Endothelial cell of hepatic sinusoid (primary cell): ENCODE results near the gene GPR137B.

Source experiments
- in situ Hi-C: cut with HindIII; loops from 2 replicates; pipeline ENCODE4 v1.10.0; 2017; ENCODE audit warnings: low sequenced_read_pairs

GPR137B gene

GRCh38 chr1:236141447-236142252 lies 689 bp upstream of the GPR137B start:
- in situ Hi-C loops = no loop called here

GRCh38 chr1:236143104-236143948 lies 987 bp downstream of the GPR137B start:
- in situ Hi-C loops = no loop called here

- in situ Hi-C loops = no loop called here
Measured at GRCh38 chr1:236144033-236144432, 1.7 kb downstream of the GPR137B start.

- in situ Hi-C loops = no loop called here
Measured at GRCh38 chr1:236144446-236145150, 2.3 kb downstream of the GPR137B start.

GRCh38 chr1:236147068-236147467 lies 4.7 kb downstream of the GPR137B start:
- in situ Hi-C loops = no loop called here

- in situ Hi-C loops = no loop called here
Measured at GRCh38 chr1:236147521-236148469, 5.5 kb downstream of the GPR137B start.

- in situ Hi-C loops = no loop called here
Measured at GRCh38 chr1:236148470-236148845, 6.1 kb downstream of the GPR137B start.

GRCh38 chr1:236149003-236149595 lies 6.8 kb downstream of the GPR137B start:
- in situ Hi-C loops = no loop called here

- in situ Hi-C loops = no loop called here
Measured at GRCh38 chr1:236149696-236150228, 7.4 kb downstream of the GPR137B start.

GRCh38 chr1:236150311-236150955 lies 8.1 kb downstream of the GPR137B start:
- in situ Hi-C loops = no loop called here

- in situ Hi-C loops = no loop called here
Measured at GRCh38 chr1:236150986-236151385, 8.6 kb downstream of the GPR137B start.

- in situ Hi-C loops = no loop called here
Measured at GRCh38 chr1:236151739-236152424, 9.5 kb downstream of the GPR137B start.

GRCh38 chr1:236154126-236154525 lies 11.8 kb downstream of the GPR137B start:
- in situ Hi-C loops = no loop called here

- in situ Hi-C loops = no loop called here
Measured at GRCh38 chr1:236154671-236155398, 12.5 kb downstream of the GPR137B start.

GRCh38 chr1:236155399-236155767 lies 13.0 kb downstream of the GPR137B start:
- in situ Hi-C loops = no loop called here

- in situ Hi-C loops = no loop called here
Measured at GRCh38 chr1:236155841-236156503, 13.6 kb downstream of the GPR137B start.

GRCh38 chr1:236156512-236157208 lies 14.3 kb downstream of the GPR137B start:
- in situ Hi-C loops = no loop called here
